ENCODE measurements around the gene STK35. TPM values are rescaled to one million over a fixed set of nuclear protein-coding genes. Genes with fewer than 3 reads are reported as not detected.

Gene STK35
- total and polyA plus RNA-seq, 7 donors, result 4.8 to 16.8 (median 13.6) TPM

- peak overlapping the region; percentile 94 to 98 (median 98) for H3K27ac ChIP-seq
- intact Hi-C loops (cut with DNase I), result loop anchor here (5.0 to 10.0 kb wide), 8 partner anchors 39 to 549 kb away; partner anchors contain the start of genes NOP56, SIRPA and SNRPB
- 0% methylated on average over 95 of the region's 95 CpGs for WGBS, 2 donors
- DNase-seq, result peak; percentile 93
- H3K9me3 ChIP-seq, result no peaks in the 10 kb centered on the region
- peaks cover 3 to 53% (median 42%) of the 10 kb centered on the region in 4 donors for H3K4me1 ChIP-seq
- peak overlapping the region; percentile 70 to 86 (median 83) for H3K4me3 ChIP-seq
- H3K27me3 ChIP-seq, result no peaks in the 10 kb centered on the region
- TF ChIP-seq EP300 (IDR thresholded peaks at IDR 0.05) (peak in 1 of 4 donors; percentile 29), POLR2AphosphoS5 (IDR thresholded peaks at IDR 0.05) (peak; percentile 77 to 95 (median 90)), POLR2A (IDR thresholded peaks at IDR 0.05) (peak; percentile 77)
- TF ChIP-seq, protein P1, sequence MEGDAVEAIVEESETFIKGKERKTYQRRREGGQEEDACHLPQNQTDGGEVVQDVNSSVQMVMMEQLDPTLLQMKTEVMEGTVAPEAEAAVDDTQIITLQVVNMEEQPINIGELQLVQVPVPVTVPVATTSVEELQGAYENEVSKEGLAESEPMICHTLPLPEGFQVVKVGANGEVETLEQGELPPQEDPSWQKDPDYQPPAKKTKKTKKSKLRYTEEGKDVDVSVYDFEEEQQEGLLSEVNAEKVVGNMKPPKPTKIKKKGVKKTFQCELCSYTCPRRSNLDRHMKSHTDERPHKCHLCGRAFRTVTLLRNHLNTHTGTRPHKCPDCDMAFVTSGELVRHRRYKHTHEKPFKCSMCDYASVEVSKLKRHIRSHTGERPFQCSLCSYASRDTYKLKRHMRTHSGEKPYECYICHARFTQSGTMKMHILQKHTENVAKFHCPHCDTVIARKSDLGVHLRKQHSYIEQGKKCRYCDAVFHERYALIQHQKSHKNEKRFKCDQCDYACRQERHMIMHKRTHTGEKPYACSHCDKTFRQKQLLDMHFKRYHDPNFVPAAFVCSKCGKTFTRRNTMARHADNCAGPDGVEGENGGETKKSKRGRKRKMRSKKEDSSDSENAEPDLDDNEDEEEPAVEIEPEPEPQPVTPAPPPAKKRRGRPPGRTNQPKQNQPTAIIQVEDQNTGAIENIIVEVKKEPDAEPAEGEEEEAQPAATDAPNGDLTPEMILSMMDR (IDR thresholded peaks at IDR 0.05), result no peak
- peaks cover 0 to 6% (median 0%) of the 10 kb centered on the region in 4 donors for H3K36me3 ChIP-seq
These were observed 1.2 kb downstream of the STK35 start for GRCh38 chr20:2102585-2103460.

DNA sequence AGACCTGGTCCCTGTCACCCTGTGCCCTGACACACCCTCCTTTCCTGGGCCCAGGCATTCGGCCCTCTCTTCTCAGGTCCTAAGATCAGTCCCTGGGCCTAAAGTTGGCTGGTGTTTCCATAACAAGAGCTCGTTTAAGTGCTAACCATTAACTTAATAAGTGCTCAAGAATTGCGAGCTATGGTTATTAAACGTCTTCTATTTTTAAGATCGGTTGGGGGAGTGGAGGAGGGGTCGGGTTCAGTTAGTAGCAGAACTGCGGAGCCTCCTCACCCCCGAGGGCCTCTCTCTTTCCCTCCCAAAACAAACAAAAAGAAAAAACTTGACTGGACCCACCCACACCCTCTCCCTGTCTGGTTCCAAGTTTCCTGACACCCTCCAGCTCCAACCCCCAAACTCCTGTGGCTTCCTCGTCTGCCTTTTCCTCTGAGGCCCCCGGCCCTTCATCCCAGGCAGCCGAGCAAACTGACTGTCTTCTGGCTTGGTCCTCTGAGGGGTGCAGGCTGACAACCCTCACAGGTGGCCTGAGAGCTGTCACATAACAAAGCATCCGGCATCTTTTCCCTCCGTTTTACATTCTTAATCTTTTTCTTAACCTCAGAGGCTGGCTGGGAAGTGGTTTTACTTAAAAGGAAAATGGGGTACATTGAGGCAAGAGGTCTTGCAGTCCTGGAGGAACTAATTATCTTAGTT is 2.0 kb downstream of the STK35 start:
- no peak for TF ChIP-seq POLR2A (IDR thresholded peaks at IDR 0.05)
- TF ChIP-seq, protein P1 (IDR thresholded peaks at IDR 0.05), result no peak
- no peak for TF ChIP-seq POLR2AphosphoS5 (IDR thresholded peaks at IDR 0.05)
- TF ChIP-seq EP300 (IDR thresholded peaks at IDR 0.05), result no peak
- DNase-seq, result no peak
- Histone ChIP-seq H3K4me1 (peaks cover 3 to 61% (median 48%) of the 10 kb centered on the region in 4 donors), H3K4me3 (peak overlapping the region; percentile 70 to 86 (median 83)), H3K27me3 (no peaks in the 10 kb centered on the region), H3K36me3 (peaks cover 0 to 6% (median 0%) of the 10 kb centered on the region in 4 donors), H3K27ac (peak overlapping the region; percentile 94 to 98 (median 98)), H3K9me3 (no peaks in the 10 kb centered on the region)
- intact Hi-C loops (cut with DNase I), result loop anchor here (5.0 to 10.0 kb wide), 8 partner anchors 39 to 549 kb away; partner anchors contain the start of genes NOP56, SIRPA and SNRPB
- WGBS, 2 donors, result 1 to 2% methylated on average over 13 of the region's 13 CpGs

DNA sequence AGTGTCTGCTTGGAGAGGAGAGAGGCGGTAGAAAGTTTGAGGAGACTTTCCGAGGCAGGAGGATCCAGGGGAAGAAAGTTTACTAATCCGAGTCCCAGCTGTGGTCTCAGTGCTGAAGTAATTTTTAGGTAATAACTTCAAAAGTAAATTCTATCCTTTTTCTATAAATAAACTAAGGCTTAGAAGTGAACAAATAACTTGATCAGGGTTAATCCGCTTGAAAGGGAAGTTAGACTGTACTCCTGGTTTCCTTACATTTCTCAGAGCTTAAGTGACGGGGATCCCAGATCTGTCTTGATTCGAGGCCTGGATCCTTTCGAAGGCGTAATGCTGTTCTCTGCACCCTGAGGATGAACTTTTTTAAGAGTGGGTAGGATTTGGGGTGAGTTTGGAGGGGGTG is 2.6 kb downstream of the STK35 start:
- intact Hi-C loops (cut with DNase I), result loop anchor here (5.0 to 10.0 kb wide), 8 partner anchors 38 to 548 kb away; partner anchors contain the start of genes NOP56, SIRPA and SNRPB
- DNase-seq, result no peak
- Histone ChIP-seq H3K27ac (peak overlapping the region; percentile 94 to 98 (median 98)), H3K4me3 (peak overlapping the region; percentile 70 to 86 (median 83)), H3K4me1 (peaks cover 3 to 67% (median 54%) of the 10 kb centered on the region in 4 donors), H3K9me3 (no peaks in the 10 kb centered on the region), H3K27me3 (no peaks in the 10 kb centered on the region), H3K36me3 (peaks cover 0 to 6% (median 0%) of the 10 kb centered on the region in 4 donors)
- TF ChIP-seq POLR2A (IDR thresholded peaks at IDR 0.05), result no peak
- TF ChIP-seq, protein P1 (IDR thresholded peaks at IDR 0.05), result no peak
- WGBS, 2 donors, result 43 to 44% methylated on average over 8 of the region's 8 CpGs

DNA sequence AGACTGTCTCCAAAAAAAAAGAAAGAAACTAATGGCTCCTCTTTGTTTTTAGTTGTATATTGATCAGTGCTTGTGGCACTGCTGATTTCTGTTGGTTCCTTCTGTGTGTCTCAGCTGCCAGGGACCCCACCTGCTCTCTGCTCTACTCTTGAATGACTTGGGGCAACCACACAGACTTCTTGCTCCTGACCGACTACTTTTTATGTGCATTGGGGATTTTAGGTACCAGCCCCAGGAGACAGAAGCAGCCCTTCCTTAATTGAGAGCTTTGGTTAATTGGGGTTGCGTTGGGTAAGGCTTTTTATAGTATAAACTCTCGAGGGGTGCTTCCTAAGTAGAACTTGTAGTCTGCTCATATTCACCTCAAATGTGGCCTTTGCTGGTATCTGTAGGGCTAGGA is 6.9 kb downstream of the STK35 start:
- peak overlapping the region; percentile 47 to 74 (median 68) for H3K27ac ChIP-seq
- H3K4me1 ChIP-seq, result peaks cover 0 to 95% (median 80%) of the 10 kb centered on the region in 4 donors
- 70 to 90% methylated on average over 3 of the region's 3 CpGs for WGBS, 2 donors

More for the DNA sequence above, 6.9 kb downstream of the STK35 start:
- peaks cover 0 to 6% (median 0%) of the 10 kb centered on the region in 4 donors for H3K36me3 ChIP-seq
- no peaks in the 10 kb centered on the region for H3K27me3 ChIP-seq
- H3K9me3 ChIP-seq, result no peaks in the 10 kb centered on the region
- intact Hi-C loops (cut with DNase I), result loop anchor here (10.0 kb wide), 1 partner anchor 304 kb away; no protein-coding TSS in a partner anchor
- TF ChIP-seq, protein P1 (IDR thresholded peaks at IDR 0.05), result no peak
- no peak for TF ChIP-seq POLR2A (IDR thresholded peaks at IDR 0.05)
- TF ChIP-seq EP300 (IDR thresholded peaks at IDR 0.05), result no peak
- TF ChIP-seq POLR2AphosphoS5 (IDR thresholded peaks at IDR 0.05), result no peak
- no peak overlapping the region for H3K4me3 ChIP-seq
- DNase-seq, result no peak
